Loucy (cell line): ENCODE data around the gene MTX2.

Source experiments
- H2AFZ ChIP-seq: fragments of 200-600 bp; sonication (generic); 2 replicates; pipeline ENCODE4 v1.6.0; 2016; ENCODE audit warnings: antibody characterized with exemption, mild to moderate bottlenecking, low read length, moderate library complexity
- H3F3A ChIP-seq: fragments of 200-600 bp; 2 replicates; pipeline ENCODE4 v1.6.0; 2016; ENCODE audit warnings: antibody characterized with exemption, low read depth, mild to moderate bottlenecking
- H3K27me3 ChIP-seq: fragments of 200-600 bp; sonication (generic); 2 replicates; pipeline ENCODE4 v1.6.1; 2014; ENCODE audit warnings: low read length, mild to moderate bottlenecking; ENCODE audit not compliant: insufficient read depth, poor library complexity, severe bottlenecking
- H3K36me3 ChIP-seq: fragments of 200-600 bp; sonication (generic); 2 replicates; pipeline ENCODE4 v1.6.1; 2016; ENCODE audit warnings: low read length; ENCODE audit not compliant: insufficient read depth
- H3K4me1 ChIP-seq: fragments of 200-600 bp; sonication (generic); 2 replicates; pipeline ENCODE4 v1.5.1; 2014; ENCODE audit warnings: low read length, mild to moderate bottlenecking; ENCODE audit not compliant: insufficient read depth, poor library complexity, severe bottlenecking
- H3K4me2 ChIP-seq: fragments of 200-600 bp; sonication (generic); 2 replicates; pipeline ENCODE4 v1.6.0; 2014; ENCODE audit warnings: antibody characterized with exemption, low read length, low read depth, mild to moderate bottlenecking; ENCODE audit not compliant: poor library complexity, severe bottlenecking
- H3K4me3 ChIP-seq: fragments of 200-600 bp; sonication (generic); 2 replicates; pipeline ENCODE4 v1.5.1; 2014; ENCODE audit warnings: low read length, mild to moderate bottlenecking, mixed read lengths; ENCODE audit not compliant: poor library complexity, severe bottlenecking
- H3K79me2 ChIP-seq: fragments of 200-600 bp; sonication (generic); 2 replicates; pipeline ENCODE4 v1.6.1; 2014; ENCODE audit warnings: low read length; ENCODE audit not compliant: insufficient read depth
- H3K9ac ChIP-seq: fragments of 200-600 bp; sonication (generic); 2 replicates; pipeline ENCODE4 v1.6.0; 2014; ENCODE audit warnings: mild to moderate bottlenecking, low read depth, low read length, moderate library complexity; ENCODE audit not compliant: poor library complexity, severe bottlenecking
- H3K9me2 ChIP-seq: fragments of 200-600 bp; sonication (generic); replicated peaks from 2 replicates; pipeline ENCODE4 v1.6.1; 2016; ENCODE audit warnings: low read depth, low read length, mixed read lengths
- H3K9me3 ChIP-seq: fragments of 200-600 bp; sonication (generic); 2 replicates; pipeline ENCODE4 v1.6.1; 2014; ENCODE audit warnings: mild to moderate bottlenecking, antibody characterized with exemption, low read length, low read depth; ENCODE audit not compliant: insufficient read depth
- H4K20me1 ChIP-seq: fragments of 200-600 bp; sonication (generic); 2 replicates; pipeline ENCODE4 v1.6.0; 2014; ENCODE audit warnings: antibody characterized with exemption, low read length, mild to moderate bottlenecking; ENCODE audit not compliant: insufficient read depth, poor library complexity, severe bottlenecking
- CTCF ChIP-seq: fragments of 200-600 bp; sonication (generic); conservative IDR thresholded peaks from 2 replicates; pipeline ENCODE4 v1.5.1; 2014; ENCODE audit warnings: mild to moderate bottlenecking, antibody characterized with exemption, low read length
- EZH2phosphoT487 ChIP-seq: fragments of 200-600 bp; IDR thresholded peaks from 2 replicates; pipeline ENCODE4 v1.6.1; 2018; ENCODE audit warnings: antibody characterized with exemption, mild to moderate bottlenecking, moderate library complexity, borderline replicate concordance

MTX2 gene

DNA sequence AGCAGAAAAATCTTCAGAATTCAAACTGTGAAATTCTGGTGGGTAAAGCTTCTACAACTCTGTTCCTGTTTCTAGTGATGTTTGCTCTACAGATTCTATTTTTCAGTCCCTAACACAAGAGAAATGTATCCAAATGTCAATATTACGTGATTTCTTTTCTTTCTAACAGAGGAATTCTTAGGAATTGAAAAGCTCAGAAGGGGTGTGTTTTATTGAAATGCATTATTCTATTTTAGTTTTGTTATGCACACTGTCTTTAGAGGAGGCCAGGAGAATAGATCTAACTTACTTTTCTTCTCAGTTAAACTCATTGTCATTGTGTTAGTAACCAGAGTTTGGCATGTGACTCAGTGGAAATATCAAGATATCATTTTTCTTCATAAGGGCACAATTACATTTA is 62.4 kb downstream of the MTX2 start:
- H3K9me3 ChIP-seq, result no peaks in the 10 kb centered on the region
- no peaks in the 10 kb centered on the region for H3K79me2 ChIP-seq
- no peak for TF ChIP-seq CTCF
- TF ChIP-seq EZH2phosphoT487, result no peak
- H3K36me3 ChIP-seq, result peaks cover 23% of the 10 kb centered on the region; the same call in 1 of the 2 replicates
- H3F3A ChIP-seq, result no peaks in the 10 kb centered on the region
- H3K4me3 ChIP-seq, result no peak overlapping the region
- no peaks in the 10 kb centered on the region for H4K20me1 ChIP-seq
- H3K9me2 ChIP-seq, result no peaks in the 10 kb centered on the region
- H3K27me3 ChIP-seq, result no peaks in the 10 kb centered on the region
- no peaks in the 10 kb centered on the region for H3K4me1 ChIP-seq
- no peak overlapping the region for H3K4me2 ChIP-seq
- H2AFZ ChIP-seq, result no peak overlapping the region
- H3K9ac ChIP-seq, result no peak overlapping the region

GRCh38 chr2:176334729-176335128 is 65.5 kb downstream of the MTX2 start:
- peaks cover 23% of the 10 kb centered on the region for H3K36me3 ChIP-seq
- no peak overlapping the region for H2AFZ ChIP-seq
- H3F3A ChIP-seq, result no peaks in the 10 kb centered on the region
- no peak overlapping the region for H3K4me3 ChIP-seq
- TF ChIP-seq EZH2phosphoT487 (no peak), CTCF (no peak)
- no peaks in the 10 kb centered on the region for H3K9me3 ChIP-seq
- H3K79me2 ChIP-seq, result no peaks in the 10 kb centered on the region
- no peaks in the 10 kb centered on the region for H4K20me1 ChIP-seq
- no peak overlapping the region for H3K4me2 ChIP-seq
- no peak overlapping the region for H3K9ac ChIP-seq
- no peaks in the 10 kb centered on the region for H3K9me2 ChIP-seq
- H3K4me1 ChIP-seq, result no peaks in the 10 kb centered on the region
- H3K27me3 ChIP-seq, result no peaks in the 10 kb centered on the region

DNA sequence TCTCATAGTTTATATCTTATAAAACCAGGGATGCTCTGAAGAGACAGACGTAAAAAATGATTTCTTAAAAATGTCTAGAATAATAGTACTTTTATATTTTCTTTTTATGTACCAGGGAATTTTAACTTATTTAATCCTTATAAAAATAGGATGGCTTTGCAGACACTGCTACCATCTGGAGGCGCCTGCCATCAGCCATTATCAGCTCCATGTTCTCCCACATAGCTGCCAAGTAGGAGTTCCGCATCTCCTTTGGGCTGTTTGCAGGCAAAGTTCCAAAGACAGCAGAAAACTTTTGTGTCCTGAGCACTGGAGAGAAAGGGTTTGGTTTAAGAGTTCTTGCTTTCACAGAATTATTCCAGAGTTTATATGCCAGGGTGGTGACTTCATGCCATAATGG is 69.2 kb downstream of the MTX2 start:
- no peaks in the 10 kb centered on the region for H3K9me2 ChIP-seq
- no peaks in the 10 kb centered on the region for H3K9me3 ChIP-seq
- H3K4me3 ChIP-seq, result no peak overlapping the region
- no peak overlapping the region for H3K9ac ChIP-seq
- H3F3A ChIP-seq, result no peaks in the 10 kb centered on the region
- H2AFZ ChIP-seq, result no peak overlapping the region
- no peaks in the 10 kb centered on the region for H3K4me1 ChIP-seq
- no peaks in the 10 kb centered on the region for H3K79me2 ChIP-seq
- no peak for TF ChIP-seq CTCF
- no peak for TF ChIP-seq EZH2phosphoT487
- no peak overlapping the region for H3K4me2 ChIP-seq
- peaks cover 16% of the 10 kb centered on the region for H3K36me3 ChIP-seq
- no peaks in the 10 kb centered on the region for H3K27me3 ChIP-seq
- H4K20me1 ChIP-seq, result no peaks in the 10 kb centered on the region
